Islet precursor cell (in vitro differentiated cells): ENCODE measurements around the gene USP32.
"Not testable (repeated sequence)": the region's sequence is repeated elsewhere in the genome, so short reads cannot be mapped to it uniquely, and the experiment has no call there.

Experiments used
- DNase-seq: peaks from one replicate; pipeline ENCODE4 v3.0.0-alpha.2; 2018

Gene USP32

GRCh38 chr17:60224064-60224463 lies 167.9 kb downstream of the USP32 start:
- no peak for DNase-seq

DNA sequence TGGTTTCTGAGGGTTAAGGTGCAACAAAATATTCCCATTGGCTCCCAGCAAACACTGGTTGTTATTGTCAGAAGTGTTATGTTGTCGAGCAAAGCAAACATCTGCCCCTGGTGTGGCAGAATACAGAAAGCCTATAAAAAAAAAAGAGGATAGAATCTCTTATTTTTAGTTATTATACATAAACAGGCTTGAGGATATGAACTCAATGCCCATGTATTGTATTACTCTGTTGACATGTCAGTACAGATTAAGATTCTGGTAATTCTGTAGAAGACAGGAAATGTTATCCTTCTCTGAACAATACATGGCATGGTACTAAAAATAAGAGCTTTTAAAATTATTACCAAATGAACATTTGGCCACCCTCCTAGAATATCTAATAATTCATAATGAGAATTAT lies 168.5 kb downstream of the USP32 start:
- no peak for DNase-seq

DNA sequence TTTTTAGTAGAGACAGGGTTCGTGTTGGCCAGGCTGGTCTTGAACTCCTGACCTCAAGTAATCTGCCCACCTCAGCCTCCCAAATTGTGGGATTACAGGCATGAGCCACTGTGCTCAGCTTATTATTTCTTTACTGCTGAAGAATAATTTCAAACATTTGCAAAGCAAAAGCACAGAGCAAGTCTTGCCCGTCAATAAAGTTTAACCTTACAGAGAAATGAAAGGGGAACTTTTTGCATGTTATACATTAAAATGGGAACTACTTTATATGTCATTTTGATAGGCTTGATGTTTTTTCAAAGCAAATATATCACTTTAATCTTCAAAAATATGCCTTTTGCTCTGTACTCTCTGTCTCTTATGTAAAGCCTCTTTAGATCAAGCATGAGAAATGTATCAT lies 173.2 kb downstream of the USP32 start:
- not testable (repeated sequence) for DNase-seq

DNA sequence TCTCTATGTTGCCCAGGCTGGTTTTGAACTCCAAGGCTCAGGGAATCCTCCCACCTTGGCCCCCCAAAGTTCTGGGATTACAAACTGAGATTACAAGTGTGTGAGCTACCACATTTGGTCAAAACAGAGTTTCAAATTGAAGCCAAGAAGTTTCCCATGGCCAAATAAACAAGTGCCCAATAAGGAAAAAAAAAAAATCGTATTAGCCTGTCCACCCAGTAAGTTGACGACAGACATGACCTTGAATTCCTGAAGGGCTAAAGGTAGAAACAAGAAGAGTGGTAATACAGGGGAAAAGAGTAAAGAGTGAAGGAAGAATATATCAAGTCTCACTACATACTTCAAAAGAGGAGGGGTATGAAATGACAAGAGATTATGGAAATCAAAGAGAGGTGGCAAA lies 176.0 kb downstream of the USP32 start:
- not testable (repeated sequence) for DNase-seq

DNA sequence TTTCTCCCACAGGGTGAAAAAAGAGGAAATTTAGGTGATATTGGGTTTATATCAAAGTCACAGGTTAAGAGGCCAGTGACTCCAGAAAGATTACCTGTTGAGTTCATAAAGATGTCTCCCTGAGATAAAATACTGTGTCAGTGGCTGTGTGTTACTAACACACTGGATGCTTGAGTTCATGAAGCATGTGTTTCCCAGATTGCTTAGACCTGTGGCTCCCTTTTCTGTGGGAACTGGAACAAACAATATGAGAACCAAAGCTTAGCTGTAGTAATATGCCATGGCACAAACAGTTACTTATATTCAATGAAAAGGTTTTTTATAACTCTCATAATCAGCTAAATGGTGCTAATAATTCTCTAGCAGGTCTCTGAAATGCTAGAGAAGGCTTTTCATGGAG lies 180.7 kb downstream of the USP32 start:
- DNase-seq = not testable (repeated sequence)

GRCh38 chr17:60208302-60208701 lies 183.6 kb downstream of the USP32 start:
- DNase-seq = not testable (repeated sequence)

DNA sequence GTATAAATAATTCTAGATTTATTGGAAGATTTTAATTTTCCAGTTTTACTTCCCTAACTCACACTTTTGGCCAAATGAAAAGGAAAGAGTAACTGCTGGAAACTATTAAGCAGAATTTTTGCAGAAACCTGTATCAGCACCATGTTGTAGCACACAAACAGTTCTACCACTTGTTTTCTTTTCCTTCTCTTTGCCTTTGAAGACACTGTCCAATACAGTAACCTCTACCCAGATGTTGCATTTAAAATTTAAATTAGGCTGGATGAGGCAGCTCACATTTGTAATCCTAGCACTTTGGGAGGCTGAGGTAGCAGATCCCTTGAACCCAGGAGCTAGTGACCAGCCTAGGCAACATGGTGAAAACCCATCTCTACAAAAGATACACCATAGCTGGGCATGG lies 186.2 kb downstream of the USP32 start:
- DNase-seq = not testable (repeated sequence)

- not testable (repeated sequence) for DNase-seq
Observed at GRCh38 chr17:60198630-60199029, 193.3 kb downstream of the USP32 start.

GRCh38 chr17:60194141-60194540 lies 197.8 kb downstream of the USP32 start:
- not testable (repeated sequence) for DNase-seq

DNA sequence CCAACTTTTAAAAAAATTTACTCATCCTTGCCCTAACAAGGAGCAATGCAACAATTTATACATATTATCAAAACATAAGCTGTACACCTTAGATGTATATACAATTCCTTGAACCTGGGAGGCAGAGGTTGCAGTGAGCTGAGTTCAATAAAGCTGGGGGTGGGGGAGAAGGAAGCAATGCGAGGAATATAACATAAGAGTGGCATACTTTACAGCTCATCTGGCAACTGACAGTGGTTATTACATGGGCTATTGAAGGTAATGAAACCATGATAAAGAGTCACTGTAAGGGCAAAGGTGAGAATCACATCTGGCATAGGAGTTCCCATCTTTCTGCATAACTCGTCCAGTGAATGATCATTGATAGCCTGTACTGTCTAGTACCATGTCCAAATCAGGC lies 198.5 kb downstream of the USP32 start:
- no peak for DNase-seq

- not testable (repeated sequence) for DNase-seq
Observed at GRCh38 chr17:60193032-60193431, 198.9 kb downstream of the USP32 start.

GRCh38 chr17:60190032-60190431 lies 201.9 kb downstream of the USP32 start:
- DNase-seq = not testable (repeated sequence)

DNA sequence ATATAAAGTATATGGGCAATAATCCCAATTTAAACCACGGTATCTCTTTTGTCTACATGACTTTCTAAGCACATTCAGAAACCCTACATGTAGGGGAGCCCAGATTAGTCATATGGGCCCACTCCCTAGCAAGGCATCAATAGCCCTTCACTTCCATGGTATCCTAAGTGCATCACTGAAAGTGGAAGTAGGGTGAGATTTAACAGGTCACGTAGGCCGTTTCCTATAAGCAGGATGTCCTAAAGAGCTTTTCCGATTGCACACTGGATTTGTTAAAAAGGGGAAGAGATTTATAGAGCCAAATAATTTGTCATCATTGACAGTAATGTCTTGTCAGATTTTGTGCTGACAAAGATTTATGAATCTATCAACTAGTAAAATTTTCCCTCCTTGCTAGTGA lies 203.2 kb downstream of the USP32 start:
- DNase-seq = no peak

DNA sequence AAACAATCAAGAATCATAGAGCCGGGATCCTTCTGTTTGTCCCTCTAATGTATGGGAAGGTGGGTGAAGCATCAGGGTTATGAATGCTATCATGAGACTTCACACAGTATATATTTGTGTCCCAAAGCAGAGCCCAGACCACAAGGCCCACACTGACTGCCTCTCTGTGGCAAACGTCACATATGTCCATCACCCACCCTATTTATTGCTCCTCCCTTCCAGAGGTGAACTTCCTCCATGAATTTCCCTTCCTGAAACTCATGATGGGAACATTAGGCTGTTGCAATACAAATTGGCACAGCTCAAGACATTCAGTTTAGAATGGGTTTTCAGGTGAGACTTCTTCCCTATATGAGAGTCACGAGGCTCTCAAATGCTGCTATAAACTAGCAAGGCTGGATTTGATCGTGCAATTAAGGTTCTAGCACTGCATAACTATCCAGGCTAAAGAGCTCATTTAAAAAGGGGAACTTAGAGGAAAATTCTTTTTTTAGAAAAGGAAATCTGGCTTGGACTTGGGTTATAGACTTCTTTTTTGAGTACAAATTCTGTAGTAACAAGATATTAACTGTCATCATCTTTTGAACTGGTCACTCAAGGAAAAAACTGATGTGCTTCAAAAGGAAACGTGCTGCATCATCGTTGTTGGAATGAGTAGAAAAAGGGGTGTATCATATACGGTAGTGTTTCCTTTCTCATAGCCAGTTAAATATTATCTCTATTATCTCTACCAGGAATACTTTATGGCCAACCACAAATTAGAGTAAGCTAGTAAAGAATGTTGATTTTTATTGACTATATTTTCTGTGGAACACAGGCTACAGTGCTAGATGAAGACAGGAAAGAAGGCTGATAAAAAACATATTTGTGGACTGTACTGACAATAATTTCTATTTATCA lies 204.8 kb downstream of the USP32 start:
- not testable (repeated sequence) for DNase-seq

- DNase-seq = not testable (repeated sequence)
Observed at GRCh38 chr17:60186372-60186771, 205.6 kb downstream of the USP32 start.

- not testable (repeated sequence) for DNase-seq
Observed at GRCh38 chr17:60180380-60180779, 211.6 kb downstream of the USP32 start.

- DNase-seq = not testable (repeated sequence)
Observed at GRCh38 chr17:60178180-60178579, 213.8 kb downstream of the USP32 start.

- DNase-seq = not testable (repeated sequence)
Observed at GRCh38 chr17:60176763-60177162, 215.2 kb downstream of the USP32 start.

GRCh38 chr17:60174767-60175166 lies 217.2 kb downstream of the USP32 start:
- DNase-seq = not testable (repeated sequence)

- no peak for DNase-seq
Observed at GRCh38 chr17:60174035-60174434, 217.9 kb downstream of the USP32 start.

DNA sequence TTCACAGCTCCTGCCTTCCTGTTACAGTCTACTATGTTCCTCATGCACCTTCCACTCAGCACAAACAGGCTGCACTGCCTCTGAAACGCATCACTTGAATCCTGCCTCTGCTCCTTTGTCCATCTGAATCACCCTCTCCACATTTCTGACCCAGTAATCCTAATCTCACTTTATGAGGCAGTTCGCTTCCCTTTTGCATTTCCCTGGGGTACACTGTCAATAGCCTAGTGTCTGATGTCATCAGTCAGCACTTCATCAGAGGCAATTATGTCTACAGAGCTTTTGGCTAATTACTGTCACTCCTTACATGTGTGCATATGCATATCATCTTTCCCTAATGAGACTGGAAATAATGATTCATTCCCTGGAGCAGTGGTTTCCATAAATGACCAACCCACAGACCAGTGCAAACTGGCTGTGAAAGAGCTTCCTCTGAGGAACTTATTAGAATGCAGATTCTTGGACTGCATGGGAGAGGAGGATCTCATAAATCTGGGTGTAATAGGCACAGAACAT lies 218.6 kb downstream of the USP32 start:
- peak; percentile 57 for DNase-seq

GRCh38 chr17:60171753-60172079 lies 220.2 kb downstream of the USP32 start:
- no peak for DNase-seq

- no peak for DNase-seq
Observed at GRCh38 chr17:60170835-60171752, 220.8 kb downstream of the USP32 start.
